Central memory CD4-positive, alpha-beta T cell (primary cell): ENCODE data around the gene CENPM.

ENCODE experiments used
- DNase-seq: peaks from one replicate; pipeline ENCODE4 v3.0.0; 2022

Gene CENPM

GRCh38 chr22:41912338-41913039, 34.5 kb downstream of the CENPM start:
- DNase-seq = no peak

GRCh38 chr22:41911001-41911611, 35.8 kb downstream of the CENPM start:
- no peak for DNase-seq

GRCh38 chr22:41910050-41911000, 36.6 kb downstream of the CENPM start:
- peak; percentile 28 for DNase-seq

GRCh38 chr22:41909310-41910049, 37.5 kb downstream of the CENPM start:
- no peak for DNase-seq

- peak; percentile 39 for DNase-seq
These were observed 38.3 kb downstream of the CENPM start for GRCh38 chr22:41908411-41909309.

GRCh38 chr22:41907436-41908401, 39.2 kb downstream of the CENPM start:
- no peak for DNase-seq

- no peak for DNase-seq
These were observed 40.1 kb downstream of the CENPM start for GRCh38 chr22:41906822-41907221.

GRCh38 chr22:41905411-41906202, 41.3 kb downstream of the CENPM start:
- DNase-seq = no peak

- DNase-seq = no peak
These were observed 42.2 kb downstream of the CENPM start for GRCh38 chr22:41904450-41905410.

GRCh38 chr22:41902932-41903421, 44.0 kb downstream of the CENPM start:
- no peak for DNase-seq

- no peak for DNase-seq
These were observed 44.9 kb downstream of the CENPM start for GRCh38 chr22:41902016-41902415.

GRCh38 chr22:41900652-41901312, 46.2 kb downstream of the CENPM start:
- DNase-seq = no peak

GRCh38 chr22:41899992-41900651, 46.8 kb downstream of the CENPM start:
- DNase-seq = no peak

- no peak for DNase-seq
These were observed 47.8 kb downstream of the CENPM start for GRCh38 chr22:41899110-41899509.

GRCh38 chr22:41898645-41899044, 48.3 kb downstream of the CENPM start:
- DNase-seq = no peak

- no peak for DNase-seq
These were observed 53.2 kb downstream of the CENPM start for GRCh38 chr22:41893591-41894375.
